RWPE1 (cell line): ENCODE data around the gene CTPS1.
A peak's percentile ranks its signal among the peaks of the same experiment; 100 is the strongest.

Experiments used
- CTCF ChIA-PET: fragments of 350-600 bp; sonication (Branson Sonifier 250); formaldehyde crosslinking; extraction: SDS; loops from one replicate; lab custom pipeline; 2021; lab: Yijun Ruan, JAX
- POLR2A ChIA-PET: fragments of 400-600 bp; formaldehyde crosslinking; extraction: SDS; loops from one replicate; lab custom pipeline; 2020; ENCODE audit warnings: antibody characterized with exemption; ENCODE audit not compliant: low non-redundant PET; lab: Yijun Ruan, JAX
- DNase-seq: peaks from one replicate; pipeline ENCODE4 v3.0.0; 2012; ENCODE audit warnings: low spot score
- H3K27ac ChIP-seq: fragments of 450-650 bp; 2 replicates; pipeline ENCODE4 v1.5.1; 2017
- CTCF ChIP-seq: fragments of 450-650 bp; conservative IDR thresholded peaks from 2 replicates; pipeline ENCODE4 v1.5.1; 2017; ENCODE audit warnings: low read depth, mild to moderate bottlenecking

Gene CTPS1

GRCh38 chr1:40958210-40958609 is 21.3 kb upstream of the CTPS1 start:
- ChIA-PET POLR2A (no interaction called here), CTCF (interaction anchor here (0.9 kb wide), 1 partner anchor 99 kb away, joined by 3 read pairs; no protein-coding TSS in a partner anchor)
- H3K27ac ChIP-seq = no peak overlapping the region
- DNase-seq = no peak
- TF ChIP-seq CTCF = no peak

- DNase-seq = no peak
- POLR2A ChIA-PET = no interaction called here
- CTCF ChIA-PET = interaction anchor here (0.6 to 1.3 kb wide), 3 partner anchors 13 to 265 kb away, joined by 4 to 5 read pairs (median 4); no protein-coding TSS in a partner anchor
- no peak overlapping the region for H3K27ac ChIP-seq
- TF ChIP-seq CTCF = no peak
Measured at GRCh38 chr1:40965531-40965930, 14.0 kb upstream of the CTPS1 start.

- peak overlapping the region; percentile 15; the same call in 1 of the 2 replicates for H3K27ac ChIP-seq
- DNase-seq = no peak
- ChIA-PET POLR2A (no interaction called here), CTCF (interaction anchor here (1.8 kb wide), 1 partner anchor 14 kb away, joined by 6 read pairs; no protein-coding TSS in a partner anchor)
- no peak for TF ChIP-seq CTCF
Measured at GRCh38 chr1:40966417-40966816, 13.1 kb upstream of the CTPS1 start.

GRCh38 chr1:40969445-40969844 is 10.1 kb upstream of the CTPS1 start:
- TF ChIP-seq CTCF = no peak
- no peak for DNase-seq
- no peak overlapping the region for H3K27ac ChIP-seq
- ChIA-PET POLR2A (no interaction called here), CTCF (no interaction called here)

- DNase-seq = no peak
- POLR2A ChIA-PET = no interaction called here
- no peak overlapping the region for H3K27ac ChIP-seq
- CTCF ChIA-PET = interaction anchor here (1.2 kb wide), 1 partner anchor 19 kb away, joined by 3 read pairs; no protein-coding TSS in a partner anchor
- TF ChIP-seq CTCF = no peak
Measured at GRCh38 chr1:40971966-40972365, 7.5 kb upstream of the CTPS1 start.

GRCh38 chr1:40973912-40974311 is 5.6 kb upstream of the CTPS1 start:
- TF ChIP-seq CTCF = no peak
- DNase-seq = no peak
- H3K27ac ChIP-seq = no peak overlapping the region
- ChIA-PET CTCF (no interaction called here), POLR2A (no interaction called here)
